Measurements from ENCODE around the gene NOL4L. TPM values are rescaled to one million over a fixed set of nuclear protein-coding genes. Genes with fewer than 3 reads are reported as not detected.
A peak's percentile ranks its signal among the peaks of the same experiment; 100 is the strongest.

Gene NOL4L
- total RNA-seq, 2 donors from 2014 or later, result 39.6 to 50.7 TPM

DNA sequence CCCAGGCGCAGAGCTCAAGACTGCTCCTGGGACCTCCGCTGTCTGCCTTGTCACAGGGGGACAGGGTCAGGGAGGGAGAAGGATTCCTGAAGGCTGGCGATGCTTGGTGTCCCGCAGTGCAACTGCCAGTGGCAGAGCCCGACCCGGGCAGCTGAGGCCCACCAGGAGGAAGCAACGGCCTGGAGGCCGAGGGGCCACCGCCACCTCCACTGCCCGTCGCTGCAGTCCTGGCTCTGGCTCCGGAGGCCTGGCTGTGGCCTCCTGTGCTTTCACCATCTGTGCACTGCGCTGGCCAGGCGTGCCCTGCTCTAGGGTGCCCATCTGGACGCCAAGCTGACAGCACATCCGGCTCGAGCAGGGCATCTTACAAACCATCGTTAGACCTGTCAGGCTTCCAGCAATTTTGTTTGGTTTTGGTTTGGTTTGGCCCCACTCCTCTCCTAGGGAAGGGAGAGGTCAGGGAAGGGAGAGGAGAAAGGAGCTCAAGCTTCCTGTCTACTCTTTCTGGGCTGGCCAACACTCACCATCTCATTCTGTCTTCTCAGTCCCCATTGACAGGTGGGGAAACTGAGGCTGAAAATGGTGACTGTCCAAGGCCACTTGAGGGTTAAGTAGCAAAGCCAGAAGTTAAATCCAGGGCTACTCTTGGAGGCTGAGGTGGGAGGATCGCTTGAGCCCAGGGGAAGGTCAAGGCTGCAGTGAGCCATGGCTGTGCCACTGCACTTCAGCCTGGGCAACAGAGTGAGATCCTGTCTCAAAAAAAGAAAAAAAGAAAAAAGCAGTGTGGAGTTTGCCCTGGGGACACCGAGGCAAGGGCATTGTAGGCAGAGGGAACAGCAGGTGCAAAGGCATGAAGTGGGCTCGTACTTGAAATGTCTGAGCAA is 37.7 kb upstream of the NOL4L start:
- Mint-ChIP-seq H3K9me3 (no peaks in the 10 kb centered on the region), H3K4me1 (peaks cover 20% of the 10 kb centered on the region), H3K27me3 (ENCODE audit: insufficient read depth) (no peaks in the 10 kb centered on the region), H3K27ac (no peak overlapping the region), H3K4me3 (no peak overlapping the region), H3K36me3 (ENCODE audit: low read depth) (no peaks in the 10 kb centered on the region)
- no peak overlapping the region for H3K9ac ChIP-seq (ENCODE audit: extremely low read depth, low read length, poor library complexity, severe bottlenecking)
- TF ChIP-seq, protein P1, sequence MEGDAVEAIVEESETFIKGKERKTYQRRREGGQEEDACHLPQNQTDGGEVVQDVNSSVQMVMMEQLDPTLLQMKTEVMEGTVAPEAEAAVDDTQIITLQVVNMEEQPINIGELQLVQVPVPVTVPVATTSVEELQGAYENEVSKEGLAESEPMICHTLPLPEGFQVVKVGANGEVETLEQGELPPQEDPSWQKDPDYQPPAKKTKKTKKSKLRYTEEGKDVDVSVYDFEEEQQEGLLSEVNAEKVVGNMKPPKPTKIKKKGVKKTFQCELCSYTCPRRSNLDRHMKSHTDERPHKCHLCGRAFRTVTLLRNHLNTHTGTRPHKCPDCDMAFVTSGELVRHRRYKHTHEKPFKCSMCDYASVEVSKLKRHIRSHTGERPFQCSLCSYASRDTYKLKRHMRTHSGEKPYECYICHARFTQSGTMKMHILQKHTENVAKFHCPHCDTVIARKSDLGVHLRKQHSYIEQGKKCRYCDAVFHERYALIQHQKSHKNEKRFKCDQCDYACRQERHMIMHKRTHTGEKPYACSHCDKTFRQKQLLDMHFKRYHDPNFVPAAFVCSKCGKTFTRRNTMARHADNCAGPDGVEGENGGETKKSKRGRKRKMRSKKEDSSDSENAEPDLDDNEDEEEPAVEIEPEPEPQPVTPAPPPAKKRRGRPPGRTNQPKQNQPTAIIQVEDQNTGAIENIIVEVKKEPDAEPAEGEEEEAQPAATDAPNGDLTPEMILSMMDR (conservative IDR thresholded peaks at IDR 0.05), result no peak
- no peak for DNase-seq
- peaks cover 7% of the 10 kb centered on the region for H3K4me1 ChIP-seq (ENCODE audit: control insufficient read depth, insufficient read depth, low read length)
- 89 to 93% methylated on average over 13 to 21 of the region's 21 CpGs for WGBS, 2 experiments (ENCODE audit: insufficient coverage in 1 of 2, insufficient read length in 1 of 2)
- peak overlapping the region; percentile 57 for H3K27ac ChIP-seq (ENCODE audit: low read depth, low read length)
- no peaks in the 10 kb centered on the region for H3K9me3 ChIP-seq (ENCODE audit: control insufficient read depth, low read length)
- no peak overlapping the region for H3K4me3 ChIP-seq (ENCODE audit: low read length)
- H3K36me3 ChIP-seq (ENCODE audit: control insufficient read depth, insufficient read depth, low read length), result no peaks in the 10 kb centered on the region
- no peaks in the 10 kb centered on the region for H3K27me3 ChIP-seq (ENCODE audit: control insufficient read depth, insufficient read depth, low read length, poor library complexity, severe bottlenecking)

DNA sequence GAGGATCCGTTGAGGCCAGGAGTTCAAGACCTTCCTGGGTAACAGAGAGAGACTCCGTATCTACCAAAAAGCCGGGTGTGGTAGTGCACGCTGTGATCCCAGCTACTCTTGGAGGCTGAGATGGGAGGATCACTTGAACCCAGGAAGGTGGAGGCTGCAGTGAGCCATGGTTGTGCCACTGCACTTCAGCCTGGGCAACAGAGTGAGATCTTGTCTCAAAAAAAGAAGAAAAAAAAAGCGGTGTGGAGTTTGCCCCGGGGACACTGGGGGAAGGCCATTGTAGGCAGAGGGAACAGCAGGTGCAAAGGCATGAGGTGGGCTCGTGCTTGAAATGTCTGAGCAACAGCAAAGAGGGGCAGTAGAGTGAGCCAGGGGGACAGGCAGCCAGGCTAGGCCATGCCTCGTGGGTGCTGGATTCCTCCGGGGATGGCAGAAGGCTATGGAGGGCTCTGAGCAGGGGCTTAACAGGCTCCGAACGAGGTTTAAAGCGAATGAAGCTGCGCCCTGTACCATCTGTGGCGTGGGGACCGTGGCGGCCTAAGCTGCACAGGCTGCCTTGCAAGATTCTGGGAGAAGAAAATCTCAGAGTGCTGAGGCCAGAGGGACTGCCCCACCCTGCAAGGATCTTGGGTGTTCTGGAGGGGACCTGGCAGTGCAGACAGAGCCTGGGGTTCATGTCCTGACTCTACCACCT is 36.9 kb upstream of the NOL4L start:
- Mint-ChIP-seq H3K27ac (no peak overlapping the region), H3K9me3 (no peaks in the 10 kb centered on the region), H3K36me3 (ENCODE audit: low read depth) (no peaks in the 10 kb centered on the region), H3K4me3 (no peak overlapping the region), H3K4me1 (peaks cover 15% of the 10 kb centered on the region), H3K27me3 (ENCODE audit: insufficient read depth) (no peaks in the 10 kb centered on the region)
- Histone ChIP-seq H3K27me3 (ENCODE audit: control insufficient read depth, insufficient read depth, low read length, poor library complexity, severe bottlenecking) (no peaks in the 10 kb centered on the region), H3K9me3 (ENCODE audit: control insufficient read depth, low read length) (no peaks in the 10 kb centered on the region), H3K9ac (ENCODE audit: extremely low read depth, low read length, poor library complexity, severe bottlenecking) (no peak overlapping the region), H3K4me1 (ENCODE audit: control insufficient read depth, insufficient read depth, low read length) (peaks cover 1% of the 10 kb centered on the region), H3K4me3 (ENCODE audit: low read length) (no peak overlapping the region), H3K36me3 (ENCODE audit: control insufficient read depth, insufficient read depth, low read length) (no peaks in the 10 kb centered on the region), H3K27ac (ENCODE audit: low read depth, low read length) (peak overlapping the region; percentile 57)
- 81 to 85% methylated on average over 13 to 16 of the region's 16 CpGs for WGBS, 2 experiments (ENCODE audit: insufficient coverage in 1 of 2, insufficient read length in 1 of 2)
- DNase-seq, result no peak
- TF ChIP-seq, protein P1 (conservative IDR thresholded peaks at IDR 0.05), result no peak

DNA sequence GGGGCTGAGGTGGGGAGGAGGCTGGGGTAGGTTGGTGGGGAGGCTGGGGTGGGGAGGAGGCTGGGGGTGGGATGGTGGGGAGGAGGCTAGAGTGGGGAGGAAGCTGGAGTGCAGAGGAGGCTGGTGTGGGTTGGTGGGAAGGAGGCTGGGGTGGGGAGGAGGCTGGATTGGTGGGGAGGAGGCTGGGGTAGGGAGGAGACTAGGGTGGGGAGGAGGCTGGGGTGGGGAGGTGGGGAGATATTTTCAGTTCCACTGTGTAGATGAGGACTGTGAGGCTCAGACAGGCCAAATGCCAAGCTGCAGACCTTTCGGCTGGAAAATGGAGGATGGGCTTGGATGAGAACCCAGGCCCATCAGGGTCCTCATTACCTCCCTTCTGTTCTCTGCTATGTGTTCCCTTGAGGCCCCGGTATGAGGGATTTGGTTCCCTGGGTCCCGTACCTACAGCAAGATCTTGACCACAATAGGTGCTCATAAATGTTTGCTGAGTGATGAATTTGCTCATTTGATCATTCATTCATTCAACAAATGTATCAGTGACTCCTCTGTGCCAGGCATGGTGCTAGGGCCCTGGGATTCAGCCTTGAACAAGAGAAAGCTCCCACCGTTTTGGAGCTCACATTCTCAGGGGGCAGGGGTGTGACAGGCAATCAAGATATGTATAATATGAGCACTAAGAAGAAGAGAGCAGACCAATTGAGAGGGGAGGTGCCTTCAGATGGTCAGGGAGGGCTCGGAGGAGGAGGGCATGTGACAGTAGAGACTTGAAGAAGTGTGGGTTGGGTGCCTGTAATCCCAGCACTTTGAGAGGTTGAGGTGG is 36.1 kb upstream of the NOL4L start:
- H3K4me3 ChIP-seq (ENCODE audit: low read length), result no peak overlapping the region
- no peaks in the 10 kb centered on the region for H3K36me3 ChIP-seq (ENCODE audit: control insufficient read depth, insufficient read depth, low read length)
- H3K36me3 Mint-ChIP-seq (ENCODE audit: low read depth), result no peaks in the 10 kb centered on the region
- no peak overlapping the region for H3K27ac ChIP-seq (ENCODE audit: low read depth, low read length)
- H3K4me1 Mint-ChIP-seq, result peaks cover 15% of the 10 kb centered on the region
- no peak overlapping the region for H3K27ac Mint-ChIP-seq
- no peaks in the 10 kb centered on the region for H3K9me3 ChIP-seq (ENCODE audit: control insufficient read depth, low read length)
- no peaks in the 10 kb centered on the region for H3K9me3 Mint-ChIP-seq
- no peak overlapping the region for H3K9ac ChIP-seq (ENCODE audit: extremely low read depth, low read length, poor library complexity, severe bottlenecking)
- no peaks in the 10 kb centered on the region for H3K27me3 Mint-ChIP-seq (ENCODE audit: insufficient read depth)
- DNase-seq, result peak; percentile 98
- WGBS, 2 experiments (ENCODE audit: insufficient coverage in 1 of 2, insufficient read length in 1 of 2), result 65 to 81% methylated on average over 4 to 5 of the region's 5 CpGs
- no peaks in the 10 kb centered on the region for H3K27me3 ChIP-seq (ENCODE audit: control insufficient read depth, insufficient read depth, low read length, poor library complexity, severe bottlenecking)
- no peak overlapping the region for H3K4me3 Mint-ChIP-seq
- no peaks in the 10 kb centered on the region for H3K4me1 ChIP-seq (ENCODE audit: control insufficient read depth, insufficient read depth, low read length)
- TF ChIP-seq, protein P1 (conservative IDR thresholded peaks at IDR 0.05), result no peak

Data from endodermal cell (in vitro differentiated cells).